Effector memory CD4-positive, alpha-beta T cell (primary cell): ENCODE measurements around the gene DOK3.

Source experiments
- DNase-seq, 3 donors: peaks; one replicate each; pipeline ENCODE4 v3.0.0-alpha.2; 2020
- H3K27ac ChIP-seq: 2 replicates; pipeline ENCODE4 v1.7.0; 2013; ENCODE audit warnings: mild to moderate bottlenecking, low read length, moderate library complexity; ENCODE audit not compliant: insufficient read depth, poor library complexity, severe bottlenecking
- H3K27me3 ChIP-seq: replicated peaks from 2 replicates; pipeline ENCODE4 v1.7.0; 2013; ENCODE audit warnings: mild to moderate bottlenecking, low read length; ENCODE audit not compliant: insufficient read depth, control insufficient read depth, poor library complexity, severe bottlenecking
- H3K36me3 ChIP-seq: 2 replicates; pipeline ENCODE4 v1.7.0; 2013; ENCODE audit warnings: mild to moderate bottlenecking, low read length, moderate library complexity; ENCODE audit not compliant: control insufficient read depth, insufficient read depth
- H3K4me1 ChIP-seq: 2 replicates; pipeline ENCODE4 v1.7.0; 2013; ENCODE audit warnings: low read length, mild to moderate bottlenecking; ENCODE audit not compliant: control insufficient read depth, insufficient read depth, poor library complexity, severe bottlenecking
- H3K4me3 ChIP-seq: 2 replicates; pipeline ENCODE4 v1.7.0; 2013; ENCODE audit warnings: low read length, low read depth, mild to moderate bottlenecking; ENCODE audit not compliant: insufficient read depth, poor library complexity, severe bottlenecking
- H3K9me3 ChIP-seq: 2 replicates; pipeline ENCODE4 v1.7.0; 2013; ENCODE audit warnings: mild to moderate bottlenecking, low read length, moderate library complexity; ENCODE audit not compliant: control insufficient read depth

The DOK3 gene

GRCh38 chr5:177507165-177507564 lies 2.5 kb downstream of the DOK3 start:
- no peak overlapping the region for H3K4me3 ChIP-seq
- no peaks in the 10 kb centered on the region for H3K4me1 ChIP-seq
- H3K36me3 ChIP-seq, result peaks cover 20% of the 10 kb centered on the region
- no peaks in the 10 kb centered on the region for H3K27me3 ChIP-seq
- H3K9me3 ChIP-seq, result no peaks in the 10 kb centered on the region
- DNase-seq, result no peak
- H3K27ac ChIP-seq, result no peak overlapping the region

GRCh38 chr5:177505075-177505474 lies 4.6 kb downstream of the DOK3 start:
- no peak overlapping the region for H3K4me3 ChIP-seq
- no peak for DNase-seq
- H3K4me1 ChIP-seq, result peaks cover 4% of the 10 kb centered on the region
- H3K27me3 ChIP-seq, result no peaks in the 10 kb centered on the region
- no peaks in the 10 kb centered on the region for H3K9me3 ChIP-seq
- no peaks in the 10 kb centered on the region for H3K36me3 ChIP-seq
- H3K27ac ChIP-seq, result no peak overlapping the region

- Histone ChIP-seq H3K27me3 (no peaks in the 10 kb centered on the region), H3K27ac (no peak overlapping the region), H3K4me1 (peaks cover 4% of the 10 kb centered on the region), H3K4me3 (no peak overlapping the region), H3K9me3 (no peaks in the 10 kb centered on the region), H3K36me3 (no peaks in the 10 kb centered on the region)
- no peak for DNase-seq
Observed at GRCh38 chr5:177504086-177505056, 5.3 kb downstream of the DOK3 start.

- no peaks in the 10 kb centered on the region for H3K9me3 ChIP-seq
- H3K36me3 ChIP-seq, result no peaks in the 10 kb centered on the region
- no peak overlapping the region for H3K4me3 ChIP-seq
- no peak overlapping the region for H3K27ac ChIP-seq
- no peak for DNase-seq
- H3K4me1 ChIP-seq, result peaks cover 4% of the 10 kb centered on the region
- no peaks in the 10 kb centered on the region for H3K27me3 ChIP-seq
Observed at GRCh38 chr5:177503351-177504085, 6.1 kb downstream of the DOK3 start.

- Histone ChIP-seq H3K4me1 (peaks cover 9% of the 10 kb centered on the region), H3K9me3 (no peaks in the 10 kb centered on the region), H3K36me3 (no peaks in the 10 kb centered on the region), H3K4me3 (no peak overlapping the region), H3K27ac (no peak overlapping the region), H3K27me3 (no peaks in the 10 kb centered on the region)
- DNase-seq, result no peak
Observed at GRCh38 chr5:177502886-177503285, 6.7 kb downstream of the DOK3 start.

- peaks cover 16% of the 10 kb centered on the region for H3K4me1 ChIP-seq
- H3K27ac ChIP-seq, result no peak overlapping the region
- H3K4me3 ChIP-seq, result no peak overlapping the region
- no peaks in the 10 kb centered on the region for H3K27me3 ChIP-seq
- H3K9me3 ChIP-seq, result no peaks in the 10 kb centered on the region
- H3K36me3 ChIP-seq, result no peaks in the 10 kb centered on the region
- DNase-seq, result no peak
Observed at GRCh38 chr5:177501874-177502678, 7.5 kb downstream of the DOK3 start.

- Histone ChIP-seq H3K27me3 (no peaks in the 10 kb centered on the region), H3K36me3 (no peaks in the 10 kb centered on the region), H3K27ac (no peak overlapping the region), H3K4me1 (peaks cover 22% of the 10 kb centered on the region), H3K4me3 (no peak overlapping the region), H3K9me3 (no peaks in the 10 kb centered on the region)
- DNase-seq, result peak; percentile 60 to 76 (median 69)
Observed at GRCh38 chr5:177500685-177501522, 8.7 kb downstream of the DOK3 start.

- Histone ChIP-seq H3K9me3 (no peaks in the 10 kb centered on the region), H3K27ac (no peak overlapping the region), H3K4me3 (no peak overlapping the region), H3K27me3 (no peaks in the 10 kb centered on the region), H3K4me1 (peaks cover 22% of the 10 kb centered on the region), H3K36me3 (no peaks in the 10 kb centered on the region)
- DNase-seq, result no peak
Observed at GRCh38 chr5:177499842-177500241, 9.8 kb downstream of the DOK3 start.
